HepG2 (cell line): ENCODE data around the gene OSBPL5. TPM values are rescaled to one million over a fixed set of nuclear protein-coding genes. Genes with fewer than 3 reads are reported as not detected.

Experiments used
- ATAC-seq: fragments of 200-7000 bp; cut with Tn5 transposase; 3 replicates; pipeline ENCODE4 v1.9.1; 2020; ENCODE audit warnings: mild to moderate bottlenecking, moderate library complexity
- BruUV-seq: library from RNA; stranded (reverse); fragments of 400-500 nt; replicated peaks from 2 replicates; lab custom pipeline; 2021; lab: Mats Ljungman, UMichigan
- CTCF ChIA-PET: fragments of 300-600 bp; formaldehyde crosslinking; extraction: SDS; loops from one replicate; lab custom pipeline; 2021; ENCODE audit warnings: low total read pairs, inconsistent platforms, low intra/inter-chr PET ratio; lab: Yijun Ruan, JAX
- POLR2A ChIA-PET: fragments of 350-600 bp; sonication (Branson Sonifier 250); formaldehyde crosslinking; loops from one replicate; lab custom pipeline; 2020; ENCODE audit warnings: antibody characterized with exemption, inconsistent platforms; lab: Yijun Ruan, JAX
- DNase-seq: peaks from one replicate; pipeline ENCODE4 v3.0.0-alpha.2; 2015; ENCODE audit warnings: low spot score
- FAIRE-seq: peaks from 3 replicates; lab custom pipeline; 2011; peaks lifted over from hg19 to GRCh38; lab: Jason Lieb, UNC
- H2AFZ ChIP-seq: one replicate; pipeline ENCODE4 v1.6.1; 2011; ENCODE audit warnings: low read length, inconsistent platforms
- H3K27ac ChIP-seq: fragments of 300-600 bp; 3 replicates; pipeline ENCODE4 v1.8.0; 2011; ENCODE audit warnings: mixed run types, mild to moderate bottlenecking, mixed read lengths, low read length, inconsistent platforms; ENCODE audit not compliant: insufficient read depth; ENCODE audit errors: extremely low read length
- H3K27me3 ChIP-seq, 2 experiments: fragments of 200-600 bp in 1 of 2; 2 replicates in 1 of 2; 3 replicates in 1 of 2; pipeline versions ENCODE4 v1.6.0 to v1.8.0; 2011; ENCODE audit warnings: low read length in 2 of 2, mild to moderate bottlenecking in 2 of 2, moderate library complexity in 2 of 2, inconsistent platforms in 1 of 2; ENCODE audit not compliant: insufficient read depth in 2 of 2, control insufficient read depth in 1 of 2
- H3K36me3 ChIP-seq, 2 experiments: fragments of 200-600 bp in 1 of 2; replicated peaks in 1 of 2; 2 replicates in 1 of 2; 3 replicates in 1 of 2; pipeline versions ENCODE4 v1.5.1 to v1.8.0; 2011; ENCODE audit warnings: low read length in 2 of 2, inconsistent platforms in 1 of 2; ENCODE audit not compliant: insufficient read depth in 2 of 2, control insufficient read depth in 1 of 2
- H3K4me1 ChIP-seq: 2 replicates; pipeline ENCODE4 v1.5.1; 2012; ENCODE audit warnings: low read length, inconsistent platforms; ENCODE audit not compliant: insufficient read depth
- H3K4me2 ChIP-seq: 2 replicates; pipeline ENCODE4 v1.6.0; 2011; ENCODE audit warnings: low read depth, low read length, inconsistent platforms
- H3K4me3 ChIP-seq, 3 experiments: fragments of 200-600 bp in 1 of 3; sonication (generic), shearing (Covaris generic) in 1 of 3; replicated peaks in 1 of 3; 2 replicates each; pipeline ENCODE4 v1.5.1; 2011 to 2016; ENCODE audit warnings: low read length in 3 of 3, inconsistent platforms in 2 of 3, low read depth in 2 of 3, mild to moderate bottlenecking in 2 of 3, control low read depth in 1 of 3, mixed read lengths in 1 of 3; ENCODE audit not compliant: insufficient read depth in 1 of 3
- H3K79me2 ChIP-seq: one replicate; pipeline ENCODE4 v1.6.1; 2011; ENCODE audit warnings: low read length, inconsistent platforms; ENCODE audit not compliant: insufficient read depth
- H3K9ac ChIP-seq: 2 replicates; pipeline ENCODE4 v1.6.0; 2011; ENCODE audit warnings: mild to moderate bottlenecking, low read depth, low read length, inconsistent platforms; ENCODE audit not compliant: insufficient read depth
- H3K9me3 ChIP-seq: 2 replicates; pipeline ENCODE4 v1.5.1; 2012; ENCODE audit warnings: mild to moderate bottlenecking, low read length
- H4K20me1 ChIP-seq: 2 replicates; pipeline ENCODE4 v1.6.0; 2011; ENCODE audit warnings: inconsistent platforms, mild to moderate bottlenecking, low read length, moderate library complexity; ENCODE audit not compliant: insufficient read depth
- EEA1 ChIP-seq: sonication (generic); formaldehyde crosslinking; IDR thresholded peaks from 2 replicates; pipeline ENCODE4 v1.5.1; 2020; ENCODE audit warnings: mild to moderate bottlenecking, missing genetic modification reagents, borderline replicate concordance
- NKX3-1 ChIP-seq: sonication (generic); formaldehyde crosslinking; IDR thresholded peaks from 2 replicates; pipeline ENCODE4 v1.5.0; 2020; ENCODE audit warnings: missing genetic modification reagents
- ZNF674 ChIP-seq: sonication (generic); formaldehyde crosslinking; IDR thresholded peaks from 2 replicates; pipeline ENCODE4 v1.5.0; 2020; ENCODE audit warnings: low read depth, mild to moderate bottlenecking, missing genetic modification reagents
- WGBS: methylation state at CpG from one replicate; pipeline ENCODE4 v1.1.6; 2017; ENCODE audit warnings: low lambda C conversion rate; 5-methylcytosine and 5-hydroxymethylcytosine counted together
- in situ Hi-C: cut with HindIII; loops from 2 replicates; pipeline ENCODE4 v1.10.0; 2017; ENCODE audit warnings: low pct_unique_long_range_greater_than_20kb; ENCODE audit not compliant: extremely low pct_ligation_motif_present
- intact Hi-C: fragments of 100-400 bp; cut with micrococcal nuclease; formaldehyde crosslinking; loops from one replicate; pipeline ENCODE4 v1.10.0; 2022; ENCODE audit not compliant: unreplicated experiment
- polyA plus RNA-seq, 8 experiments: library from polyadenylated mRNA; depleted of rRNA in 3 of 8; stranded (reverse) in 7 of 8; unstranded in 1 of 8; fragments of >200 nt; fragmentation: Illumina TruSeq in 4 of 8; extraction: Trizol in 4 of 8; gene quantifications; 2 replicates each; pipeline versions ENCODE4 v1.2.1 to v1.2.3, GENCODE V29; 2011 to 2016; ENCODE audit warnings: low read depth in 4 of 8, missing spikeins in 1 of 8, mixed read lengths in 1 of 8; ENCODE audit not compliant: insufficient read depth in 1 of 8
- total RNA-seq, 5 experiments: library from RNA; depleted of rRNA; stranded (reverse); fragments of >200 nt; fragmentation: Illumina TruSeq; extraction: Trizol; gene quantifications; 2 replicates each; pipeline ENCODE4 v1.2.3, GENCODE V29; 2016; ENCODE audit warnings: low read depth in 1 of 5
- TF ChIP-seq, protein P1 (sequence below): sonication (generic); formaldehyde crosslinking; IDR thresholded peaks from 2 replicates; pipeline ENCODE4 v1.4.0; 2020; ENCODE audit warnings: missing genetic modification reagents
- TF ChIP-seq, protein P2 (sequence below): sonication (generic); IDR thresholded peaks from 2 replicates; pipeline ENCODE4 v1.6.1; 2016; ENCODE audit warnings: low read depth, borderline replicate concordance
- TF ChIP-seq, protein P3 (sequence below): sonication (generic); formaldehyde crosslinking; IDR thresholded peaks from 2 replicates; pipeline ENCODE4 v1.4.0; 2020; ENCODE audit warnings: mild to moderate bottlenecking, low read depth, missing genetic modification reagents
- TF ChIP-seq, protein P4 (sequence below): IDR thresholded peaks from 2 replicates; pipeline ENCODE4 v1.6.1; 2016; ENCODE audit warnings: low read depth

The OSBPL5 gene
- total and polyA plus RNA-seq, 2 of the 13 experiments (the other 11 are each of a cell fraction or from before 2014, with no cell fraction given): not detected

DNA sequence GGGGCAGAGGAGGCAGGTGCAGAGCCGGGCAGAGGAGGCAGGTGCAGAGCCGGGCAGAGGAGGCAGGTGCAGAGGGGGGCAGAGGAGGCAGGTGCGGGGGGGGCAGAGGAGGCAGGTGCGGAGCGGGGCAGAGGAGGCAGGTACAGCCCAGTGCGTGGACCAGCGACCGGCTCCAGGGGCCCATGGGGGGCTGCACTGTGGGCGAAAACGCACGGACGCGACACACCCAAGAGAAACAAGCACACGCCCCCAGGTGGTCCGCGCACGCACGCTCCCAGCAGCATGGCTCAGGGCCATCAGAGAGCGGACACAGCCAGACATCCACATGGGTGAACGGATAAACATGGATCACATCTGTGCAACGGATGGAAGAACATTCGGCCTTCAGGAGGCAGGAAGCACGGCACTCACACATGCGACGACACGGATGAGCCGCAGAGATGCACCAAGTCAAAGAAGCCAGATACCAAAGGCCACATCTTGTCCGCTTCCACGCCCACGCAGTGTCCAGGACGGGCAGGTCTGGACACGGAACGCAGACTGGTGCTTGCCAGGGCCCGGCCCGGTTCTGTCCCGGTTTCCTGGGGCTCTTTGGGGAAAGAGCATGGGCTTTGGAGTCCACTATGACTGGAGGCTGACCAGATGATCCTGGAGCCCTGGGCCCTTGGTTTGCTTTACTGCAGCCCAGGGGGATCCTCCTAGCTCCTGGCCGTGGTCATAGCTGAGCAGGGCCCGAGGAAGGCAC, 21.8 kb downstream of the OSBPL5 start:
- Histone ChIP-seq H3K27ac (no peak overlapping the region), H3K79me2 (no peaks in the 10 kb centered on the region), H3K4me1 (no peaks in the 10 kb centered on the region), H3K9ac (no peak overlapping the region), H4K20me1 (0 out of 2 replicates have a peak, but pooled peaks cover 2% of the 10 kb centered on the region), H3K4me3 (no peak overlapping the region), H3K36me3 (no peaks in the 10 kb centered on the region), H3K9me3 (no peaks in the 10 kb centered on the region), H2AFZ (no peak overlapping the region), H3K27me3 (peaks cover 25 to 80% of the 10 kb centered on the region in 2 experiments), H3K4me2 (no peak overlapping the region)
- CTCF ChIA-PET: no interaction called here
- POLR2A ChIA-PET: no interaction called here
- DNase-seq (no peak), FAIRE-seq (no peak), ATAC-seq (no peak)
- intact Hi-C loops (no loop called here), in situ Hi-C loops (no loop called here)
- 51% methylated on average over 29 of the region's 38 CpGs for WGBS
- TF ChIP-seq, protein P1, sequence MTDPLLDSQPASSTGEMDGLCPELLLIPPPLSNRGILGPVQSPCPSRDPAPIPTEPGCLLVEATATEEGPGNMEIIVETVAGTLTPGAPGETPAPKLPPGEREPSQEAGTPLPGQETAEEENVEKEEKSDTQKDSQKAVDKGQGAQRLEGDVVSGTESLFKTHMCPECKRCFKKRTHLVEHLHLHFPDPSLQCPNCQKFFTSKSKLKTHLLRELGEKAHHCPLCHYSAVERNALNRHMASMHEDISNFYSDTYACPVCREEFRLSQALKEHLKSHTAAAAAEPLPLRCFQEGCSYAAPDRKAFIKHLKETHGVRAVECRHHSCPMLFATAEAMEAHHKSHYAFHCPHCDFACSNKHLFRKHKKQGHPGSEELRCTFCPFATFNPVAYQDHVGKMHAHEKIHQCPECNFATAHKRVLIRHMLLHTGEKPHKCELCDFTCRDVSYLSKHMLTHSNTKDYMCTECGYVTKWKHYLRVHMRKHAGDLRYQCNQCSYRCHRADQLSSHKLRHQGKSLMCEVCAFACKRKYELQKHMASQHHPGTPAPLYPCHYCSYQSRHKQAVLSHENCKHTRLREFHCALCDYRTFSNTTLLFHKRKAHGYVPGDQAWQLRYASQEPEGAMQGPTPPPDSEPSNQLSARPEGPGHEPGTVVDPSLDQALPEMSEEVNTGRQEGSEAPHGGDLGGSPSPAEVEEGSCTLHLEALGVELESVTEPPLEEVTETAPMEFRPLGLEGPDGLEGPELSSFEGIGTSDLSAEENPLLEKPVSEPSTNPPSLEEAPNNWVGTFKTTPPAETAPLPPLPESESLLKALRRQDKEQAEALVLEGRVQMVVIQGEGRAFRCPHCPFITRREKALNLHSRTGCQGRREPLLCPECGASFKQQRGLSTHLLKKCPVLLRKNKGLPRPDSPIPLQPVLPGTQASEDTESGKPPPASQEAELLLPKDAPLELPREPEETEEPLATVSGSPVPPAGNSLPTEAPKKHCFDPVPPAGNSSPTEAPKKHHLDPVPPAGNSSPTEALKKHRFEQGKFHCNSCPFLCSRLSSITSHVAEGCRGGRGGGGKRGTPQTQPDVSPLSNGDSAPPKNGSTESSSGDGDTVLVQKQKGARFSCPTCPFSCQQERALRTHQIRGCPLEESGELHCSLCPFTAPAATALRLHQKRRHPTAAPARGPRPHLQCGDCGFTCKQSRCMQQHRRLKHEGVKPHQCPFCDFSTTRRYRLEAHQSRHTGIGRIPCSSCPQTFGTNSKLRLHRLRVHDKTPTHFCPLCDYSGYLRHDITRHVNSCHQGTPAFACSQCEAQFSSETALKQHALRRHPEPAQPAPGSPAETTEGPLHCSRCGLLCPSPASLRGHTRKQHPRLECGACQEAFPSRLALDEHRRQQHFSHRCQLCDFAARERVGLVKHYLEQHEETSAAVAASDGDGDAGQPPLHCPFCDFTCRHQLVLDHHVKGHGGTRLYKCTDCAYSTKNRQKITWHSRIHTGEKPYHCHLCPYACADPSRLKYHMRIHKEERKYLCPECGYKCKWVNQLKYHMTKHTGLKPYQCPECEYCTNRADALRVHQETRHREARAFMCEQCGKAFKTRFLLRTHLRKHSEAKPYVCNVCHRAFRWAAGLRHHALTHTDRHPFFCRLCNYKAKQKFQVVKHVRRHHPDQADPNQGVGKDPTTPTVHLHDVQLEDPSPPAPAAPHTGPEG (CRISPR knock-in tag): no peak
- no peak for TF ChIP-seq EEA1 (CRISPR knock-in tag)
- no peak for TF ChIP-seq NKX3-1
- TF ChIP-seq, protein P2, sequence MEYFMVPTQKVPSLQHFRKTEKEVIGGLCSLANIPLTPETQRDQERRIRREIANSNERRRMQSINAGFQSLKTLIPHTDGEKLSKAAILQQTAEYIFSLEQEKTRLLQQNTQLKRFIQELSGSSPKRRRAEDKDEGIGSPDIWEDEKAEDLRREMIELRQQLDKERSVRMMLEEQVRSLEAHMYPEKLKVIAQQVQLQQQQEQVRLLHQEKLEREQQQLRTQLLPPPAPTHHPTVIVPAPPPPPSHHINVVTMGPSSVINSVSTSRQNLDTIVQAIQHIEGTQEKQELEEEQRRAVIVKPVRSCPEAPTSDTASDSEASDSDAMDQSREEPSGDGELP: no peak
- TF ChIP-seq ZNF674 (CRISPR knock-in tag): no peak
- TF ChIP-seq, protein P3, sequence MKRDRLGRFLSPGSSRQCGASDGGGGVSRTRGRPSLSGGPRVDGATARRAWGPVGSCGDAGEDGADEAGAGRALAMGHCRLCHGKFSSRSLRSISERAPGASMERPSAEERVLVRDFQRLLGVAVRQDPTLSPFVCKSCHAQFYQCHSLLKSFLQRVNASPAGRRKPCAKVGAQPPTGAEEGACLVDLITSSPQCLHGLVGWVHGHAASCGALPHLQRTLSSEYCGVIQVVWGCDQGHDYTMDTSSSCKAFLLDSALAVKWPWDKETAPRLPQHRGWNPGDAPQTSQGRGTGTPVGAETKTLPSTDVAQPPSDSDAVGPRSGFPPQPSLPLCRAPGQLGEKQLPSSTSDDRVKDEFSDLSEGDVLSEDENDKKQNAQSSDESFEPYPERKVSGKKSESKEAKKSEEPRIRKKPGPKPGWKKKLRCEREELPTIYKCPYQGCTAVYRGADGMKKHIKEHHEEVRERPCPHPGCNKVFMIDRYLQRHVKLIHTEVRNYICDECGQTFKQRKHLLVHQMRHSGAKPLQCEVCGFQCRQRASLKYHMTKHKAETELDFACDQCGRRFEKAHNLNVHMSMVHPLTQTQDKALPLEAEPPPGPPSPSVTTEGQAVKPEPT (CRISPR knock-in tag): no peak
- TF ChIP-seq, protein P4, sequence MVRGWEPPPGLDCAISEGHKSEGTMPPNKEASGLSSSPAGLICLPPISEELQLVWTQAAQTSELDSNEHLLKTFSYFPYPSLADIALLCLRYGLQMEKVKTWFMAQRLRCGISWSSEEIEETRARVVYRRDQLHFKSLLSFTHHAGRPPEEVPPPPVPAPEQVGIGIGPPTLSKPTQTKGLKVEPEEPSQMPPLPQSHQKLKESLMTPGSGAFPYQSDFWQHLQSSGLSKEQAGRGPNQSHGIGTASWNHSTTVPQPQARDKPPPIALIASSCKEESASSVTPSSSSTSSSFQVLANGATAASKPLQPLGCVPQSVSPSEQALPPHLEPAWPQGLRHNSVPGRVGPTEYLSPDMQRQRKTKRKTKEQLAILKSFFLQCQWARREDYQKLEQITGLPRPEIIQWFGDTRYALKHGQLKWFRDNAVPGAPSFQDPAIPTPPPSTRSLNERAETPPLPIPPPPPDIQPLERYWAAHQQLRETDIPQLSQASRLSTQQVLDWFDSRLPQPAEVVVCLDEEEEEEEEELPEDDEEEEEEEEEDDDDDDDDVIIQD: no peak
- BruUV-seq: no TSS peak
